KG1 (cell line): ENCODE measurements around the gene NISCH.
A peak's percentile ranks its signal among the peaks of the same experiment; 100 is the strongest.

Source experiments
- DNase-seq: peaks from one replicate; lab custom pipeline; 2025; lab: John Stamatoyannopoulos, UW

Gene NISCH

DNA sequence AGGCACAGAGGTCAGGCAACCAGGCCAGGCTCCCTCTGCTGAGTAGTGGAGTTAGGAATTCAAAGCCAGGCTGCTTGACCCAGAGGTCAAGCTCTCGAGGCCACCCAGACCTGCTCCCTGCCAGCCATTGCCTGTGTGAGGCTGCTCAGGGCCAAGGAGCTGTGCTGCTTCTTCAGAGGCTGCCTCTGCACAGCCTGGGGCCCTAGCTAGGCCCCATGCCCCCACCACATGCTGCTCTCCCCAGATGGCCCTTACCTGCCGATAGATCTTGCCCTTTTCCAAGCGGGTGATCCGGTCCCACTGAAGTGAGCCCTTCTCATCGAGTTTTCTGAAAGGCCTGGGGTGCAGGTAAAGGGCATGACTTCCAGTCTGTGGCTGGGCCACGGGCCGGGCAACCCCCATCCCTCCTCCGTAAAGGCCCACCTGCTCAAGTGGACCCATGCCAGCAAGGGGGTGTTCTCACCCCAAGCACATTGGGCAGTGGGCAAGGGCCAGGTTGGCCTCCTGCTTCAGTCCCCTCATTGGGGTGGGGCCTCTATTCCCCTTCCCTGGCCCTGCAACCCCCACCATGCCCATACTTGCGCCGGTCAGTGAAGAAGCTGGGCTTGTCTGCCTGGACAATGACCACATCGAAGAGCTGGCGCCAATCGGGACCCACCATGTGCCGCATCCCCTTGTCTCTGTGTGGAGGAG is 71.8 kb downstream of the NISCH start:
- no peak for DNase-seq

DNA sequence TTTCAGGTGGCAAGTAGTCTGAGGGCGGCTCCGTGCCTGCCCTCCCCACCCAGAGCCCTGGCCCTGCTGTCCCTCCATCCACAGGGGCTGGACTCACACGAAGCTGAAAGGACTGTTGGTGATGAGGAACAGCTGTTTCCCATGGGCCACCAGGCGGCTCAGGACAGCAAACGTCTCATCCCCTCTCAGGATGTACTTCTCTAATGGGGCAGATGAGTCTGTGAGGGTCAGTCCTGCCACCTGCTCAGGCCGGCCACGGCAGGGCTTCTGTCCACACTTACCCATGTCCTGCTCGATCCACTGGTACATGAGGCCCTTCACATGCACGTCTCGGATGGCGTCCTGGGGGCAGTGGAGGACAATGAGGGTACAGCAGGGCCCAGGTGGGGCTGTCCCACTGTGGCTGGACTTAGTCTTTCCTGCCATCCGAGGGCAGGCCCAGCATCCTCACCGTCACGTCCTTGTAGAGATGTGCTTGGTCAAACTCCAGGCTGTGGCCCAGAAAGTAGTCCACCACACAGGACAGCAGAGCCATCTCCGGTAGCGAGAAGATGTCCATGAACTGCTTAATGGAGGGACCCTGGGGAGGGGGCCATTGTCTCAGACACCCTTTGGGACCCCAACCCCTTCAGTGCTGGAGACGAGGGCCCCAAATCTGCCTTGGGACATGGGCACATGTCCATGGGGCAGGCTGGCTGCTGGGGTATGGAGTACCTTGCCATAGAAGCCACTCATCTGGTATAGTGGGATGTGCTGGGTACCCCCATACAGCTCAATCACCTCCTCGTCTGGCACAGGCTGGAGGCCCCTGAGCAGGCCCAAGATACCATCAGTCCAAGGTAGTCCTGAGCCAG is 72.6 kb downstream of the NISCH start:
- no peak for DNase-seq

DNA sequence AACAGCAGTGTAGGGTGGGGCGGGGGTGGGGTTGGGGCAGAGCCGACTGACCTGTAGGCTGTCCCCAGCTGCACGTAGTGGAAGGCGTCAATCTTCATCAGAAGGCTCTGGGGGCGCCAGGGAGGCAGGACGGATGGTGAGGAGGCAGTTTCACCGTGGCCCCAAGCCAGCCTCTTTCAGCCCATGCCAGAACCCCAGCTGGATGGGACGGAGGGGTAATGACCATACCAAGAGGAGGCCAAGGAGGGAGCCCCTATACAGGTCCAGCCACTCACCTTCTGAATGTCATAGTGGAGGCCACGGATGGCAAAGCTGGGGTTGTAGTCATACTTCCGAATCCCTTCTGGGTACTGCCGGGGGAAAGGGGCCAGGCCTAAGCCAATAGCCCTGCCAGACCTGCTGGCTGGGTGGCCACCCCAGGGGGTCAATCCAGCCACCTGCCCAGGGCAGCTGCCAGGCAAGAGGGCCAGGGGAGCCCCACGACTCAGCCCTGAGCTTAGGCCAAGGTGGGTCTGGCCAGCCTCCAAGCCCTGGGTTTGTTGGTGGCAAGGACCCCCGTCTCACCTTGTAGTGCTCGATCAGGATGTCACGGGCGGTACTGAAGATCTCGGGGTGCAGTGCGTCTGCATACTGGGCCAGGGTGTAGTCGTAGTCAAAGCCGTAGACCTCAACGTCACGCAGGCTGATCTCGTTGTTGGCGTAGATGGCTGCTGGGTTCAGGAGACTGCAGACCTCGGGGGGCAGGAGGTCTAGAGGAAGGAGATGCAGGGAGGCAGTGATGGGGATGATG is 73.4 kb downstream of the NISCH start:
- DNase-seq = no peak

DNA sequence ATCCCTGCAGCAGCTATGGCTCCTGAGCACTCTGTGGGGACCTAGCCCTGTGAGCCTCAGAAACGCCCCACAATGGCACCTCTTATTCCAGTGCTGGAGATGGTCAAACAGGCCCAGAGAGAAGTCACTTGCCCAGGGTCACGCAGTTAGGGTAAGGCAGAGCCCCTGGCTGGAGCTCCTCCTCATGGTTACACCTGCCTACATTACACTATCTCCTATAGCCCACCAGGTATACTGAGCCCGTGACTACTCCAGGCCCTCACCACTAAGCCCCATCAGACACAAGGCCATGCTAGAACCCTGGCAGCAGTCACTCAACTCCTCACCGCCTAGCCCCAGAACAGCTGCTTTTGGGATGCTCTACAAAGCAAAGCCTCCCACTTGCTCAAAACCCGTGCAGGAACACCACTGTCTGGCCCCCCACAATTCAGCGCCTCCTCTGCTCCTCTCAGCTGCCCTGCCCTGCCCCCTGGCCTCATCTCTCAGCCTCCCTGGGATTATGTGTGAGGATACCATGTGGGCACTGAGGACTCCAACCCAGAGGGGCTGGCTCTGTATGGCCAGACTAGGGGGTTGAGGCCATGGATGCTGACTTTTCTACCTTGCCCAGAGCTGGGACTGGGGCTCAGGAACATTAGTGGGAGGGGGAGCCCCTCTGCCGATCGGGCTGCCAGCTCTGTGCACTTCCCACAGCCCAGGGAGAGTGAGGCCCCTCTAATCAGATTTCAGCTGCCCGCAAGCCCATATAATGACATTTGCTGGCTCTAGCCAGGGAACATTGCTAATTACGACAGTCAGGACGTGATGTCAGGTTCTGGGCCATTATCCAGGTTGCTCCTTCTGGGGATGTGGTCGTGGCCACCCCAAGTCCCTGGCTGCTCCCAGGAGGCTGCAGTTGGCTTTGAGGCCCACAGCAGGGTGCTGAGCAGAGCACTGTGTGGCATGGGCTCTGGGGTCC is 74.3 kb downstream of the NISCH start:
- DNase-seq = no peak

DNA sequence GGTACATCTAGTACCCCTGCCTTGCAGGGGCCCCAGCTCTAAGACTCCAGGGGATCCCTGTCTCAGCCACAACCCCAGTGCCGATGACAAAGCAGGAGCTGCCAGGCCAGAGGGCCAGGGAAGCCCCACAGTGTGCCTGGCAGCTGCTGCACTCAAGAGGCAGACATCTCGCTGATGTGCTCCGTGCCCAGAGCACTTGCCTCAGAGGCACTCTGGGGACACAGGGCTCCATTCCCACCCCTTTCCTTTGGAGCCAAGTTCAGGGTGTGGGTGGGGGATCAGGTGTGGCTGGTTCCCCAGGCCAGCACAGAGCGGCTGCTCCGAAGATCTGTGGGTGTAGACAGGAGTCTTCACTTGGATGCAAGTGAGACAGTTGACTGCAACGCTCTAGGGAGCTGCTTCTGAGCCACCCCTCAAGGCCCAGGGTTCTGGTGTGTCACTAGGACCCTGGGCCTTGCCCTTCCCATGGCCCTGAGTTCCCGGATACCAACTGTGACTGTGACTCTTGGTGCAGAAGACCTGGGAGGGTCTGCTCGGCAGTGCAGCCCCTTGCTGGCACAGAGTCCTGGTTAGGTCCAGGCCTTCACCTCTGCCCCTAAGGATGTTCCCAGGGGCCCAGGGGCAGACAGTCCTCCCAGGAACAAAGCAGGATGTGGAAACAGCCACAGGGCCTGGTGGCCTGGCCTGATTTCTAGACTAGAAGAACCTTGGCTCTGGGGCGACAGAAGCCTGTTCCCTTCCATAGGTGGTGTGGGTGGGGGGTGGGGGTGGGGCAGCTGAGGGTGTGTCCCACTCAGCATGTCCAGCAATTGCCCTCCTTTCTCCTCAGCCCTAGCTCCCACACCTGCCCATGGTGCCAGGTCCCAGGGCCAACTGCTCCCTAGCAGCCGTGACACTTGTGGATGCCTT is 75.8 kb downstream of the NISCH start:
- DNase-seq = no peak

DNA sequence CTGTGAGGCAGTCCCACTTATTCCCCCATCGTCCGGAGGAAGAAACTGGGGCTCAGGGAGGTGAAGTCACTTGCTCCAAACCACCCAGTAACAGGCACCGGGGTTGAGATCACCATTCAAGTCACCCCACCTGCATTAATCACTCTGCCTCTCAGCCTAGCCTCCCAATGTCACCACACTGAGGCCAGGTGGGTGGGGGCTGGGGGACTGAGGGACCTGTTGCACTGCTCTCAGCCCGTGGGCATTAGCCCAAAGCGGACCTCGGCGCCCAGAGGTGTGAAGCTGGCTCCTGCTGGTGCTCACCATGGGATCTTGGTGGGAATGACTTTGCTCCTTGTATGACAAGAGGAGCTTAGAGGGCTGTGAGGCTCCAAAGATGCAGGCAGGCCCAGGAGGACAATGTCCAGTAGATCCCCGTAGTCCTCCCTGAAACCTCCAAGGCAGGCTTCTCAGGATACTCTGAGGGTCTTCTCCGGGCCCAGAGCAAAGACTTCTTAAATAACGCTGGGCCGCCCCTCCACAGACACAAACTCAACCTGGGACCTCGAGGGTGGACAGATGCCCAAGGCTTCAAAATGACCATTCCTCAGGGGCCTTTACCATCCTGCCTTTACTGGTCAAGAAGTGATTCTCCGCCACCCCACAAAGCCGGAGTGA is 76.6 kb downstream of the NISCH start:
- no peak for DNase-seq

DNA sequence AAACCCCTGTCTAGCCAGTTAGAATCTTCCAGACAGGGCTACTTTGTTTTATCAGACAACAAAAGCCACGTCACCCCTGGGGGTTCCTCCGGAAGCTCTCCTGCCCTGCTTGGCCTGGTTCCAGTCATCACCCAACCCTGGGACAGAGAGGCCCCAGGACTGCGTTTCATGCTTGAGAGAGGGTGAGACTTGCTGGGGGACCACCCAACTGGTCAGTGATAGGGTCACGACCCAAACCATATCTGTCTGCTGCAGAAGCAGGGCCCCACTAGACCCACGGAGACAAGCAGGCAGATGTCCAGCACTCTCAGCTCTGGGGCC is 77.1 kb downstream of the NISCH start:
- no peak for DNase-seq

DNA sequence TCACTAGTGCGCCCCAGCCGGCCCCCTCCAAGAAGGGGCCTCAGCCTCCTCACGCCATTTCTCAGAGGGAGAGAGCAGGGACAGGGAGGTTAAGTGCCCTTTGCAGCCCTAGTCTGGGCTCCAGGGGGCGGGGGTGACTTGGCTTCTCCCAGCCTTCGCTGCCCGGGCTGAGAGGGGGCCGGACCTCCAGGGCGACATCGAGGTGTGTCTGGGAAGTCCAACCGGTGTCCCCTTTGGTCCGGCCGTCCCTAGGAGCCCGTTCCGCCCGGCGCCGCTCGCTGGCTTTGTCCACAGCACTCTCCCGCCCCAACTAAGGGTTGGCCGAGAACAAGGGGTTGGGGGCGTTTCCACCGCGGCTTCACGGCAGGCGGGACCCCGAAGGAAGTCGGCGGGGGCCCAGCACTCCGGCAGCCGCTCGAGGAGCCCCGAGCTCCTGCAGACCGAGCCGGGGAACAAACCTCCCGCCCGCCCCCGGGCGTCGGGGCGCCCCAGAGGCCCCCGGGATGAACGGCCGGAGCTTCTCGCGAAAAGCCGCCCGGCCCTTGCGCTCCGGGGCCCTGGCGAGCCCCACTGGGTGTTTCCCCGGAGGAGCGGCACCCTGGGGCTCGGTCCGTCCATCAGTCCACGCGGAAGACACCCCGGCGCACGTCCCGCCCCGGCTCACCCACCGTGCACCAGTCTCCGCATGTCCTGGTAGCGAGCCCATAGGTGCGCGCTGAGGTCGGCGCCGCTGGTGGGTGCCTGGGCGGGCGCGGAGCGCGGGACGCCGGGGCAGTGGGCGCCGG is 77.6 kb downstream of the NISCH start:
- DNase-seq = no peak

DNA sequence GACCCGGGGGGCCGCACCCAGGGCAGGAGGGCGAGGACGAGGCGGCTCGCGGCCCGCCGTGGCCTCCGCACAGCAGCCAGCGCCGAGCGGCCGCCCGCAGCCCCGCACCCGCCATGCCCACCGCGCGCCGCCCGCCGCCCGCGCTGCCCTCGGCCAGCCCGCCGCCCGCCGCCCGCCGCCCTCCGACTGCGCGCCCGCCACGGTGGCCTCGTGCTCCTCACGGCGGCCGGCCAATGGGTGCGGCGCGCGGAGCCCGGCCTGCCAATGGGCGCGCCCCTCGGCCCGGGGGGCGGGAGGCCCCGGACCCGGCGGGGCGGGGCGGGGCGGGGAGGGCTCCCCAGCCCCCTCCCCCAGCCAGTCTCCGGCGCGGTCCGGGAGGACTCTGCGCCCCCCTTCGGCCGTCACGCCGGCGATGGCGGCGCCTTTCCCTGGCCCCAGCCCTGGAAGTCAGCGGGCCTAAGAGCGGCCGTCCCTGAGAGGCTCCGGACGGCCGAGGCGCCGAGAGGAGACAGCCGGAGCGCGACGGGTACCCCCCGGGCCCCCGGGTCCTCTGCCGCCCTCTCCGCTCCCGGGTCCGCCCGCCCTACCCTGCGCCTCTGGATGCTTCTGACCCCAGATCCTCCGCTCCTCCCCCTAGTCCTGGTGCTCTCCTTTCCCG is 78.3 kb downstream of the NISCH start, which contains the start of gene NT5DC2:
NT5DC2 (minus strand) TSS at position 235 of the 658 bp plus-strand sequence; CDS start at position 115, 120 bp downstream.
- no peak for DNase-seq

DNA sequence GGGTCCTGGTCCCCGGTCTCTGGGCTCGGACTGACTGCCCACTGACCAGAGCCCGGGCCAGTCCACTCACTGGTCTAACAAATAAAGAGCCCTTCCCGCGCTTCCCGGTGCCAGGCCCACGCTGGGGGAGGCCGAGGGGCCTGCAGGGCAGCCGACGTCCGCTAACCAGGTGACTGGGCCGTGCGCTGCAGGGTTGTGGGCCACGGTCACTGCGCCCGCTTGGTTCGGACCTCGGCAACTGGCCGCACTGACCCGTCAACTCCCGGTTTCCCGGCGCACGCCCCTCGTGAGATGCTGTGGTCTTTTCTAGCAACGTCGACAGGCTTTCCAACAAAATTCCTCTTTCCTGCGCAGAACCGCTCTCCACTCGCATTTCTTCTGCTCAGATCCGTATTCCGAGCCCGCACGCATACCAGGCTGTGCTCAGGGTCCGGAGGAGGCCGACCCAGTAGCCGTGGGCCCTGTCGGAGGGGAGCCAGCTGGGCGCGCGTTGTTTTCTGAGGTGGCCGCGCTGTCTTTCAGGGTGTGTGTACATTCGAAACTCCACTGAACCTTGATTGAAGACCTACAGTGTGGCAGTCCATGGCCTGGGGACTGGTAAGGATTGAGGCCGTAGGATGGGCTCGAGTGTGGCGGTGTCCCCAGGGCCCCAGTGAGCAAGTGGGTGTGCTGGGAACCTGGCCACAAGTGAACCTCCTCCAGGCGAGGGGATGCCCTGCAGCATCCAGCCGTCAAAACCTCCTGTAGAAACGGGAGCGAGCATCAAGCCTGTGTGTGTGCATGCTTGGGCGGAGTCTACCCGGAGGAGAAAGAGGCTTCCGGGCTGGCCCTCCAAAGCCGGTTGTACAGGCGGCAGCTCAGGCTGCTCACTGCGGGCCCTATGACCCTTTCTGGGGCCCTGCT is 79.1 kb downstream of the NISCH start:
- DNase-seq = no peak

DNA sequence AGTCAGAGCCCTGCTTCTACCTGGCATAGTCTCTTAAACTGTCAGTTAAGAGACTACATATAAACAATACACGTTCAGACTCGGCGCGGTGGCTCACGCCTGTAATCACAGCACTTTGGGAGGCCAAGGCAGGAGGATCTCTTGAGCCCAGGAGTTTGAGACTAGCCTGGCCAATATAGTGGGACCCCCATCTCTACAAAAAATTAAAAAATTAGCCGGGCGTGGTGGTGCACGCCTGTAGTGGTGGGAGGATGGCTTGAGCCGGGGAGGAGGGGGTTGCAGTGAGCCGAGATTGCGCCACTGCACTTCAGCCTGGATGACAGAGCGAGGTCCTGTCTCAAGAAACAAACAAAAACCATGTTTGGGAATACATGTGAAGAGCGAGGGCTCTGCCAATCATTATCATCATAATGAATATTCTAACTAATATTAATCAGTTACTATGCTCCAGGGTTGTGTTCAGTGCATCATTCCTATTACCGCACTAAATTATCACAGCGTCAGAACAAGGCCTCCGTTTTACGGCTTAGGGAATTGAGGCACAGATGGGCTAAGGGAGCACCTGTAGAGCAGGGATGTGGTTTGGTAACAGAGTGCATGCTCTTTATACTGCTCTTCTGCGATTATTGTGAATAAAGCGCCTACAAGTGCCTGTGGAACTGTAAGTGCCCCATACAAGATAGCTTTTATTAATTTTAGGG is 80.2 kb downstream of the NISCH start:
- DNase-seq = no peak

DNA sequence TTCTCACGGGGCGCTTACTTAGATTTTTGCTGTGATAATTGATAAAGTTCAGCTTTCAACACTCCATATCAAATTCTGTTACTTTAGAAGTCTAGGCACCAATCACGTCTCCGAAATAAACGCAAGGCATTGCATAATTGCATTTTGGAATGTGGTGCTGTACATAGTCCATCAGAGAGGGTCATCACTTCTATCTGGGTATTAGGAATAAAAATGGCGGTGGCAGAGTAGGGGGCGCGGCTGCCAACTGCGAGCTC is 80.6 kb downstream of the NISCH start:
- DNase-seq = no peak

DNA sequence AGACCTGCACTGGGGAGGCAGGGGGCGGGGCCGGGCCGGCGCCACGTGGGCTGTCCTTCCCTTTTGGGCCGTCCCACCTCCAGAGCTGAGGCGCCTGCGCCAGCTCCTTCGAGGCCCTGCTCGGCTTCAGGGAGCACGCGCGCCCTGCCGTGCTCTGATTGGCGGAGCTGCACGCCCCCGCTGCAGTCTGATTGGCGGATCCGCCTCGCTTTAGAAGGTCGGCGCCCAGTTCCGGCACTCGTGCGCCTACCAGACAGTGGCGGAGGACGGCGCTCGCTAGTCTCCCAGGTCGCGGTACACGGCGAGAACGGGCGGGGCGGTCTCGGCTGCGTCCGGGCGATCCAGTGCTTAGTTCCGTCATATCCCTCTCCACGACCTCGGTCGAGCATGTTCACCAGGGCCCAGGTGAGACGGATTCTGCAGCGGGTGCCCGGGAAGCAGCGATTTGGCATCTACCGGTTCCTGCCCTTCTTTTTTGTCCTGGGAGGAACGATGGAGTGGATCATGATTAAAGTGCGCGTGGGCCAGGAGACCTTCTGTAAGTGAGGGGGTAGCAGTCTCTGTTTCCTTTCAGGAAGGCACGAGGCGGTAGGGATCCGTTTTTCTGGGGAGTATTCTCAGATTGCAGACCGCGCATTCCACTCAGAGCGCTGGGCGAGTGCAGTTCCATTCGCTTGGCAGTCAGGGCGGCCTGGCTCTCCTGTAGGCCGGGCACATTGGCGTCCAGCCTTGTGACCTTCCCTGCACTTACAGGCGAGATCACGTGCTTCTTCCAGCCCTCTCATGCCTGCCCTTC is 81.2 kb downstream of the NISCH start, which contains the start of gene UQCC5:
UQCC5 (plus strand) TSS at position 237 of the 796 bp plus-strand sequence; CDS start at position 388, 151 bp downstream.
- DNase-seq = peak; percentile 98

DNA sequence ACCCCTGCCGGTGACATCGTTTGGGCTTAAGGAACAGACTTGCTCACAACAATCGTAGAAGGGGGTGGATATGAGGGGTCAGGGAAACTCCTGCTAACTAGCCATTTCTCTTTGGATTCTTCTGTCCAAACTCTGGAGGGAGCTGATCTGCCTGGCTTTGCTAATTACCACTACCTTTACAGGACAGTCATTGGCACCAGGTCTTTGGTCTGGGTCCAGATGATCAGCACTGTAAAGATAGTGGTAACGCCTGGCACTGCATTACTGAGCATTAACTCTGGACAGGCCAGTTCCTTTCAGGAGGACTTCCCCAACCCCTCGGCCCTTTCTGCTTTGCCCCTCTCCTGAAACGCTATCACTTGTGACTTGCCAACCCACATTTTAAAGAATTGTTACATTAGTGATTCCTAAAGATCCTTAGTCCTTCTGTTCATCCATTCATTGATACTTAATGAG is 81.8 kb downstream of the NISCH start:
- DNase-seq = no peak

DNA sequence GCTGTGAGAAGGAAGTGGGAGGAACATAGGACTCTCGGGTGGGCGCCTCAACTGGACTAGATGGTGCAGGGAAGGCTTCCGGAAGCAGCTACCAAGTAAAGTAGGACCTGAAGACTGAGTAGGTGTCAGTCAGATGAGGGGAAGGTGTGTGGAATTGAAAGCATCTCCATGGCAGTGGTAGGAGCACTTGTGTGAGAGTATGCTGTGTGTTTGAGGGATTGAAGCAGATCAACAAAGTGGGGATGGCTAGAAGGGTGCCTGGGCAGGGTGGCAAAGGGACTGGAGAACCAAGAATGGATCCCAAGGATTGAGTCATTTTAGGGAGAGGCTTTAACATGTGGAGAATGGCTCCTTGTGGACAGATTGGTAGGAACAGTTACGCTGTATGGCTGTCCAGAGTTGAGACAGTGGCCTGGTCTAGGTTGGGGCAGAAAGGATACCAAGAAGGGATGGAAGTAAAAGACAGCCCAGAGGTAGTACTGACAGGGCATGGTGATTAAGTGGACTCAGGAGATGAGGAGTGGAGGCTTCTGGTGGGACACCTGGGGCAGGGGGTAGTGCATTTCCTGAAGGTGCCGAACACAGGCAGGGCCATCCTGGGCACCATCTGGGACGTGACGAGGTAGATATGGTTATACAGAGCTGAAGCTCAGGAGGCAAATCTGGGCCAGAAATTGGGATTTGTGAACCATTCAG is 82.5 kb downstream of the NISCH start:
- no peak for DNase-seq
